Progenitor cell of endocrine pancreas (in vitro differentiated cells): Measurements from ENCODE around the gene HTR3A. TPM values are rescaled to one million over a fixed set of nuclear protein-coding genes. Genes with fewer than 3 reads are reported as not detected.
A peak's percentile ranks its signal among the peaks of the same experiment; 100 is the strongest.

Experiments
- DNase-seq: peaks from one replicate; pipeline ENCODE4 v3.0.0; 2021; ENCODE audit warnings: low spot score; ENCODE audit not compliant: unreplicated experiment
- H3K27ac Mint-ChIP-seq: 2 replicates; pipeline ENCODE4 v1.8.0; 2021; ENCODE audit warnings: mild to moderate bottlenecking, moderate library complexity, mixed read lengths
- H3K27me3 Mint-ChIP-seq: 2 replicates; pipeline ENCODE4 v1.8.0; 2021; ENCODE audit warnings: mixed read lengths
- H3K36me3 Mint-ChIP-seq: 2 replicates; pipeline ENCODE4 v1.8.0; 2022; ENCODE audit warnings: mixed read lengths; ENCODE audit not compliant: insufficient read depth
- H3K4me1 Mint-ChIP-seq: 2 replicates; pipeline ENCODE4 v1.8.0; 2021; ENCODE audit warnings: low read depth, mixed read lengths
- H3K4me3 Mint-ChIP-seq: 2 replicates; pipeline ENCODE4 v1.8.0; 2021; ENCODE audit warnings: low read depth, mild to moderate bottlenecking, moderate library complexity, mixed read lengths
- H3K9me3 Mint-ChIP-seq: 2 replicates; pipeline ENCODE4 v1.8.0; 2021; ENCODE audit warnings: low read depth, mixed read lengths
- CTCF ChIP-seq: fragments of 200-600 bp; sonication (generic); IDR thresholded peaks from one replicate; pipeline ENCODE4 v1.5.0; 2021; ENCODE audit warnings: antibody characterized with exemption, mild to moderate bottlenecking; ENCODE audit not compliant: unreplicated experiment
- total RNA-seq: library from RNA; stranded (reverse); gene quantifications from 2 replicates; pipeline ENCODE4 v1.2.1, GENCODE V29; 2021

Gene HTR3A
- total RNA-seq, 1 donor from 2014 or later, result not detected

- H3K4me3 Mint-ChIP-seq, result no peak overlapping the region
- no peak for TF ChIP-seq CTCF
- H3K27ac Mint-ChIP-seq, result no peak overlapping the region
- peaks cover 26% of the 10 kb centered on the region for H3K27me3 Mint-ChIP-seq
- H3K9me3 Mint-ChIP-seq, result no peaks in the 10 kb centered on the region
- DNase-seq, result no peak
- H3K4me1 Mint-ChIP-seq, result no peaks in the 10 kb centered on the region
- H3K36me3 Mint-ChIP-seq, result no peaks in the 10 kb centered on the region
Observed at GRCh38 chr11:114033572-114033971, 58.7 kb downstream of the HTR3A start.

GRCh38 chr11:114034956-114035355, 60.0 kb downstream of the HTR3A start:
- Mint-ChIP-seq H3K27me3 (peaks cover 17% of the 10 kb centered on the region), H3K36me3 (no peaks in the 10 kb centered on the region), H3K27ac (no peak overlapping the region), H3K4me1 (no peaks in the 10 kb centered on the region), H3K9me3 (no peaks in the 10 kb centered on the region), H3K4me3 (no peak overlapping the region)
- no peak for DNase-seq
- TF ChIP-seq CTCF, result no peak

- Mint-ChIP-seq H3K9me3 (no peaks in the 10 kb centered on the region), H3K4me3 (peak overlapping the region; percentile 5), H3K27ac (no peak overlapping the region), H3K27me3 (peaks cover 6% of the 10 kb centered on the region), H3K36me3 (no peaks in the 10 kb centered on the region), H3K4me1 (peaks cover 2% of the 10 kb centered on the region)
- TF ChIP-seq CTCF, result peak; percentile 97
- peak; percentile 85 for DNase-seq
Observed at GRCh38 chr11:114036147-114036811, 61.4 kb downstream of the HTR3A start.

GRCh38 chr11:114036958-114037357, 62.0 kb downstream of the HTR3A start:
- no peak for TF ChIP-seq CTCF
- peaks cover 3% of the 10 kb centered on the region for H3K27me3 Mint-ChIP-seq
- H3K4me3 Mint-ChIP-seq, result no peak overlapping the region
- DNase-seq, result no peak
- peaks cover 2% of the 10 kb centered on the region for H3K4me1 Mint-ChIP-seq
- H3K9me3 Mint-ChIP-seq, result no peaks in the 10 kb centered on the region
- H3K36me3 Mint-ChIP-seq, result no peaks in the 10 kb centered on the region
- no peak overlapping the region for H3K27ac Mint-ChIP-seq

GRCh38 chr11:114039551-114039950, 64.6 kb downstream of the HTR3A start:
- peaks cover 2% of the 10 kb centered on the region for H3K4me1 Mint-ChIP-seq
- no peak for DNase-seq
- H3K27me3 Mint-ChIP-seq, result peaks cover 2% of the 10 kb centered on the region
- no peak for TF ChIP-seq CTCF
- no peaks in the 10 kb centered on the region for H3K9me3 Mint-ChIP-seq
- no peak overlapping the region for H3K4me3 Mint-ChIP-seq
- no peak overlapping the region for H3K27ac Mint-ChIP-seq
- H3K36me3 Mint-ChIP-seq, result no peaks in the 10 kb centered on the region

Other genes with a start within 250 kb of the HTR3A start
- 18.9 and 22.8 TPM in 2 replicates for gene ZW10, start 201.4 kb upstream of the HTR3A start, total RNA-seq
- gene CLDN25, start 195.3 kb upstream of the HTR3A start, total RNA-seq, result not detected in 2 replicates
- gene USP28, start 99.5 kb upstream of the HTR3A start, total RNA-seq, result 54.8 and 56.4 TPM in 2 replicates
- gene HTR3B, start 70.3 kb upstream of the HTR3A start, total RNA-seq, result not detected in 2 replicates
- gene ZBTB16, start 84.6 kb downstream of the HTR3A start, total RNA-seq, result 29.6 and 32.6 TPM in 2 replicates